Tibial nerve (tissue), 4 donors: Measurements from ENCODE around the gene ST8SIA5. TPM values are rescaled to one million over a fixed set of nuclear protein-coding genes. Genes with fewer than 3 reads are reported as not detected.

ENCODE experiments used
- DNase-seq, 2 donors: peaks; one replicate each; pipeline ENCODE4 v3.0.0-alpha.2; 2019; ENCODE audit warnings: low spot score in 2 of 2
- H3K27ac ChIP-seq, 4 donors: fragments of 200-600 bp; sonication (generic) in 3 of 4; one replicate each; pipeline ENCODE4 v1.5.1; 2017 to 2019; ENCODE audit warnings: mild to moderate bottlenecking in 1 of 4
- H3K27me3 ChIP-seq, 2 donors: fragments of 200-600 bp; sonication (generic) in 1 of 2; one replicate each; pipeline versions ENCODE4 v1.5.1 to v1.6.0; 2017 to 2019
- H3K36me3 ChIP-seq, 3 donors: fragments of 200-600 bp; sonication (generic); one replicate each; pipeline ENCODE4 v1.5.1; 2018 to 2019
- H3K4me1 ChIP-seq, 4 donors: fragments of 200-600 bp; sonication (generic) in 3 of 4; one replicate each; pipeline ENCODE4 v1.5.1; 2017 to 2019
- H3K4me3 ChIP-seq, 4 donors: fragments of 200-600 bp; sonication (generic) in 3 of 4; one replicate each; pipeline ENCODE4 v1.5.1; 2017 to 2019; ENCODE audit warnings: mild to moderate bottlenecking in 1 of 4, moderate library complexity in 1 of 4
- H3K9me3 ChIP-seq, 4 donors: fragments of 200-600 bp; sonication (generic) in 3 of 4; one replicate each; pipeline ENCODE4 v1.5.1; 2017 to 2019
- CTCF ChIP-seq, 5 experiments: fragments of 200-600 bp in 3 of 5; fragments of 450-650 bp in 2 of 5; sonication (generic) in 3 of 5; IDR thresholded peaks; one replicate each; pipeline ENCODE4 v1.5.1; 2016 to 2019; ENCODE audit warnings: antibody characterized with exemption in 5 of 5, mild to moderate bottlenecking in 3 of 5, moderate library complexity in 2 of 5
- EP300 ChIP-seq, 2 donors: sonication (generic); formaldehyde crosslinking; IDR thresholded peaks; one replicate each; pipeline ENCODE4 v1.6.1; 2017; ENCODE audit warnings: antibody characterized with exemption in 2 of 2, mild to moderate bottlenecking in 1 of 2
- POLR2A ChIP-seq, 2 donors: fragments of 450-650 bp; IDR thresholded peaks; one replicate each; pipeline ENCODE4 v1.6.1; 2017; ENCODE audit warnings: antibody characterized with exemption in 2 of 2, mild to moderate bottlenecking in 2 of 2, moderate library complexity in 2 of 2
- WGBS, 2 donors: methylation state at CpG; one replicate each; pipeline ENCODE4 v1.1.5; 2018; 5-methylcytosine and 5-hydroxymethylcytosine counted together
- total RNA-seq, 4 donors: library from RNA; depleted of rRNA; stranded (reverse); fragments of >200 nt; gene quantifications; one replicate each; pipeline ENCODE4 v1.1.0, GENCODE V29; 2016

ST8SIA5 gene
- total RNA-seq, 4 donors from 2014 or later = not detected

- TF ChIP-seq POLR2A (IDR thresholded peaks at IDR 0.05) (no peak), CTCF (IDR thresholded peaks at IDR 0.05) (no peak), EP300 (IDR thresholded peaks at IDR 0.05) (no peak)
- H3K4me3 ChIP-seq = no peak overlapping the region
- no peak overlapping the region for H3K27ac ChIP-seq
- H3K27me3 ChIP-seq = no peaks in the 10 kb centered on the region
- no peaks in the 10 kb centered on the region for H3K4me1 ChIP-seq
- no peaks in the 10 kb centered on the region for H3K9me3 ChIP-seq
- 38 to 48% methylated on average over 5 of the region's 5 CpGs for WGBS, 2 donors
- no peaks in the 10 kb centered on the region for H3K36me3 ChIP-seq
- DNase-seq = no peak
Measured at GRCh38 chr18:46700066-46700824, 56.6 kb downstream of the ST8SIA5 start.

GRCh38 chr18:46696702-46697101, 60.2 kb downstream of the ST8SIA5 start:
- Histone ChIP-seq H3K9me3 (no peaks in the 10 kb centered on the region), H3K27me3 (no peaks in the 10 kb centered on the region), H3K36me3 (no peaks in the 10 kb centered on the region), H3K4me1 (no peaks in the 10 kb centered on the region), H3K27ac (no peak overlapping the region), H3K4me3 (no peak overlapping the region)
- DNase-seq = no peak
- TF ChIP-seq POLR2A (IDR thresholded peaks at IDR 0.05) (no peak), EP300 (IDR thresholded peaks at IDR 0.05) (no peak), CTCF (IDR thresholded peaks at IDR 0.05) (no peak)

GRCh38 chr18:46696268-46696667, 60.6 kb downstream of the ST8SIA5 start:
- no peaks in the 10 kb centered on the region for H3K9me3 ChIP-seq
- H3K4me1 ChIP-seq = no peaks in the 10 kb centered on the region
- no peak overlapping the region for H3K4me3 ChIP-seq
- TF ChIP-seq CTCF (IDR thresholded peaks at IDR 0.05) (no peak), POLR2A (IDR thresholded peaks at IDR 0.05) (no peak), EP300 (IDR thresholded peaks at IDR 0.05) (no peak)
- H3K27me3 ChIP-seq = no peaks in the 10 kb centered on the region
- 55 to 65% methylated on average over 3 of the region's 3 CpGs for WGBS, 2 donors
- H3K27ac ChIP-seq = no peak overlapping the region
- DNase-seq = no peak
- H3K36me3 ChIP-seq = no peaks in the 10 kb centered on the region

GRCh38 chr18:46693996-46694395, 62.9 kb downstream of the ST8SIA5 start:
- H3K4me3 ChIP-seq = no peak overlapping the region
- TF ChIP-seq CTCF (IDR thresholded peaks at IDR 0.05) (no peak), EP300 (IDR thresholded peaks at IDR 0.05) (no peak), POLR2A (IDR thresholded peaks at IDR 0.05) (no peak)
- DNase-seq = no peak
- no peaks in the 10 kb centered on the region for H3K4me1 ChIP-seq
- H3K27me3 ChIP-seq = no peaks in the 10 kb centered on the region
- no peaks in the 10 kb centered on the region for H3K9me3 ChIP-seq
- no peaks in the 10 kb centered on the region for H3K36me3 ChIP-seq
- WGBS, 2 donors = 59 to 70% methylated on average over 2 of the region's 2 CpGs
- no peak overlapping the region for H3K27ac ChIP-seq

GRCh38 chr18:46688853-46689525, 67.9 kb downstream of the ST8SIA5 start:
- no peak for DNase-seq
- TF ChIP-seq EP300 (IDR thresholded peaks at IDR 0.05) (no peak), CTCF (IDR thresholded peaks at IDR 0.05) (no peak), POLR2A (IDR thresholded peaks at IDR 0.05) (no peak)
- Histone ChIP-seq H3K9me3 (no peaks in the 10 kb centered on the region), H3K36me3 (no peaks in the 10 kb centered on the region), H3K4me1 (no peaks in the 10 kb centered on the region), H3K27me3 (no peaks in the 10 kb centered on the region), H3K27ac (no peak overlapping the region), H3K4me3 (no peak overlapping the region)
- 66 to 72% methylated on average over 12 of the region's 12 CpGs for WGBS, 2 donors
